Globus pallidus (tissue), 1 donor: ENCODE results near the gene IGF2R.
"Not testable (repeated sequence)": the region's sequence is repeated elsewhere in the genome, so short reads cannot be mapped to it uniquely, and the experiment has no call there.

ENCODE experiments used
- DNase-seq: peaks from one replicate; pipeline ENCODE4 v3.0.0-alpha.2; 2015; ENCODE audit warnings: low spot score

Gene IGF2R

GRCh38 chr6:160077526-160077925, 108.6 kb downstream of the IGF2R start:
- no peak for DNase-seq

DNA sequence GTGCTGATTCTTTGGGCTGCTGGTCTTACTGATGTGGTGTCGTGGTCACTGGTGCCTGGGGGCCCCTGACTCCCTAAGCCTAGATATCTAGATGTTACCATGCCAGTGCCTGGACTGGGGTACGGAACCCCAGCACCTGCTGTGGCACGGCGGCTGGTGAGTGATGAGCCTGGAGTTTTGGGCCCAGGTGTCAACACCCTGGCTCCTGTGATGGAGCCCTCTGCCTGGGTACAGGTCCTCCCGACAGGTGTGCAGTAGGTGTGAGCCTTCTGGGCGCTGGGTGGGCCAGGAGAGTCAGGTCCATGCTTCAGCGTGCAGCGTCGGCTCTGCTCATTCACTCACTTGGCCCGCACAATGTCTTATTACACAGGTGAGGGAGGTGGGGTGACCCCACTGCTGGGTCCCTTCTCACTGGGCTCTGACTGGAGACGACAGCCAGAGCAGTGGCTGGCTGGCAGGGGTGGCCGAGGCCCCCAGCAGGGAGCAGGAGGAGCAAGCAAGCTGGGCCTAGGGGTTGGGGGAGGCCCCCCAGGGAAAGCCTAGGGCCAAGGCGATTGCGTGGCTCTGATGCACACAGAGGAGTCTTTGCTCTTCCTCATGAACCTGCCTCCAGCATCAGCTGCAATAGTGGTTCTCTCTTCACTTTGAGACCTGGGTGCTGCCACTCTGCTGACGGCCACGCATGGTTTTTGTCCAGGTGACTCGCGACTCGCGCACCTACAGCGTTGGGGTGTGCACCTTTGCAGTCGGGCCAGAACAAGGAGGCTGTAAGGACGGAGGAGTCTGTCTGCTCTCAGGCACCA, 110.2 kb downstream of the IGF2R start:
- DNase-seq = no peak

DNA sequence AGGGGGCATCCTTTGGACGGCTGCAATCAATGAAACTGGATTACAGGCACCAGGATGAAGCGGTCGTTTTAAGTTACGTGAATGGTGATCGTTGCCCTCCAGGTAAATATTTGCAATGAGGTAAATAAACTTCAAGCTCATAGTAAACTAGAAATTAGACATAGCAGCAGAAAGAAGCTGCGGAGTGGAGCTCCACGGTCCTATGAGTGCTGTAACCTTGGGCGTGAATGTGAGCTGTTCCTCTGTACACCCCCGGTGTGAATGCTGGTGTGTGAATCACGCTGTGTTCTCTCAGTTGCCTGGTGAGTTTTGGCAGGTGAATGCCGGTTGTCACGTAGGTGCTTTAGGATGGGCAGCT, 110.8 kb downstream of the IGF2R start:
- DNase-seq = no peak

DNA sequence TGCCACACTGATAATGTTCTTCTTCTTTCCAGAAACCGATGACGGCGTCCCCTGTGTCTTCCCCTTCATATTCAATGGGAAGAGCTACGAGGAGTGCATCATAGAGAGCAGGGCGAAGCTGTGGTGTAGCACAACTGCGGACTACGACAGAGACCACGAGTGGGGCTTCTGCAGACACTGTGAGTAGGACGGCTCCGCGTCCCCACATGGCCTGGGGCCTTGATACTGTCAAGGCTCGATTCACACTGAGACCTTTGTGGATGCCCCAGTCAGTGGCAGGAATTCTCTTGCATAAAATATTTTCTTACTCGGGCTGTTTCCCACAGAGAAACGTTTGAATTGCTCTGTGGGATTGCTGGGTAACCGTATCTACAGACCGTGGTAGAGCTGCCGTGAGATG, 111.2 kb downstream of the IGF2R start:
- DNase-seq = no peak

DNA sequence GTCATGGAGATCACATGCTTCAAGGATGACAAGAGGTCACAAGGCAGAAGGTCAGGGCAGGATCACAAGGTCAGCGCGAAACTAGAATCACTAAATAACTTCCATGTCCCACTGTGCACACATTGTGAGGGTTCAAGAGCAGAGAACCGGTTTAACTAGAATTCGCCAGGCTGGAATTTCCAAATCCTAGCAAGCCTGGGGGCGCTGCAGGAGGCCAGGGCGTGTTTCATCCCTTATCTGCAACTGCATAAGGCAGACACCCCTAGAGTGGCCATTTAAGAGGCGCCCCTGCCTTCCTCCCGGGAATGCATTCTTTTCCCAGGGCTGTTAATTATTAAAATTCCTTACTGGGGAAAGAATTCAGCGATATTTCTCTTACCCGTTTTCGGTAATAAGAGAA, 112.5 kb downstream of the IGF2R start:
- no peak for DNase-seq

- DNase-seq = no peak
Observed at GRCh38 chr6:160082627-160083026, 113.7 kb downstream of the IGF2R start.

- DNase-seq = no peak
Observed at GRCh38 chr6:160084198-160084776, 115.4 kb downstream of the IGF2R start.

GRCh38 chr6:160085226-160085625, 116.3 kb downstream of the IGF2R start:
- DNase-seq = no peak

- DNase-seq = no peak
Observed at GRCh38 chr6:160085713-160086505, 117.0 kb downstream of the IGF2R start.

- no peak for DNase-seq
Observed at GRCh38 chr6:160086754-160087153, 117.9 kb downstream of the IGF2R start.

DNA sequence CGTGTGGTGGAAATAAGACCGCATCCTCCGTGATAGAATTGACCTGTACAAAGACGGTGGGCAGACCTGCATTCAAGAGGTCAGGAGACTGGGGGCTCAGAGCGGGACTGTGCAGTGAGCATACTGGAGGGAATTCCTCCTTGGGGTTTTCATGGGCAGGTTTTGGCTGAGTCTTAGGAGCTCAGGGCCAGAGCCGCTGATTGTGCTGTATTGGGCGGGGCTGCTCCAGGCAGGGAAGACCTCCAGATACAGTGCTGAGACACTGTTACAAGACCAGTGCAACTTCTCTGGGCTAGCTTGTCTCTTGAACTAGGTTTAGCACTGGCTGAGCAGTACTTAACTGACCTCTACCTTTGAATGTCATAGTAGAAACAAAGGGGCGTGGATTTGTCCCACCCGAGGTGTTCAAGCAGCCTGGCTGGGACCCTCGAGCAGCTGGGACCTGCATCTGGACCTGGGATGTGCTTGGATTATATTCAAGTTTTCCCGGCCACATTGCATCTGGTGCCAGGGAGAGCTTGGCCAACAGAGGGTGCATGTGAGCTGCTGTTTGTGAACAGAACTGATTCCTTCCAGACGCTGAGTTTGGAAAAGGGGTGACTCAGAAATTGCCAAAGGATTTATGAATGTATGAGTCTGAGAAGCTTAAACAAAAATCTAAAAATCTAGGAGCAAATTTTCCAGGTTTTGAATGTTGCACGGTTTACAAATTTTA, 119.3 kb downstream of the IGF2R start:
- DNase-seq = peak; percentile 38

DNA sequence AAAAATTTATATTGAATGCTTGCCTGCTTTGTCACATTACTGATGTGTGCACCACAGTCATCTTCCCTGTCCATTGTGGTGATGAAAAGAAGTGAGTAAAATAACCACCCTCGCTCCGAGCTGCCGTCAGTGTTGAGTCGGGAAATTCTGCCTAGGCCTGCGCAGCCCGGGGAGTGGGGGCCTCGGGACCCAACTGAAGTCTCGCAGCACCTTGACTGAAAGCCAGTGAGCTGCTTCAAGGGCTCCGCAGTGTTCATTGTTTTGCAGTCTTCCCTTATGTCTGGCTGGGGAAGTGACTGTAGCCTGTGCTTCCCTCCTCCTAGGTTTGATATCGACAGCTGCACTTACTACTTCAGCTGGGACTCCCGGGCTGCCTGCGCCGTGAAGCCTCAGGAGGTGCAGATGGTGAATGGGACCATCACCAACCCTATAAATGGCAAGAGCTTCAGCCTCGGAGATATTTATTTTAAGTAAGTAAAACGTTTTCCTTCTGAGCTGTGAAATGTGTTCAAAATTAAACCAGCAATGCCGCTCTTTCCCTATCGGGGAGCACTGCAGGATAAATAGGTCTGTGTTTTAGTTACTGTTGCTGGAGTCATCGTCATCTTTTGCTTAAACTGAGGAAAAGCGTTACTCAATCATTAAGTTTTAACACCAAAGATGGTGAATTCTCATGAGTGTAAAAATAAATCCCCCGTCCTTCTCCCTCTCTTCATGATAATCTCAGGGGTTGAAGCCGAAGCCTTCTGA, 120.1 kb downstream of the IGF2R start:
- no peak for DNase-seq

GRCh38 chr6:160089534-160089897, 120.6 kb downstream of the IGF2R start:
- DNase-seq = no peak

- not testable (repeated sequence) for DNase-seq
Observed at GRCh38 chr6:160090442-160091239, 121.8 kb downstream of the IGF2R start.

DNA sequence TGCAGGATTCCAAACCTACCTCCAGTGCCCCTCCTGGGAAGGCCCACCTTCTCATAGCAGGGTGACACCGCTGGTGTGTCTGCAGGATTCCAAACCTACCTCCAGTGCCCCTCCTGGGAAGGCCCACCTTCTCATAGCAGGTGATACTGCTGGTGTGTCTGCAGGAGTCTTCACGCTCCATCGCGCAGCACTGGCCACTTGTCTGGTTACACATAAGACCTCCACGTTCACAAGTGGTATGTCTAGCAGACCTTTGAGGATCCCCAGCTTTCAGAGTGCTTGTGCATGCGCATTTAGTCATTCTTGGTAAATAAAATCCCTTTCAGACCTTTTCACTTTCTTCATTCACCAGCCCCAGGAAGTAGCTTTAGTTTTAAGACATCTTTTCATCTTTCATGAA, 123.3 kb downstream of the IGF2R start:
- not testable (repeated sequence) for DNase-seq

DNA sequence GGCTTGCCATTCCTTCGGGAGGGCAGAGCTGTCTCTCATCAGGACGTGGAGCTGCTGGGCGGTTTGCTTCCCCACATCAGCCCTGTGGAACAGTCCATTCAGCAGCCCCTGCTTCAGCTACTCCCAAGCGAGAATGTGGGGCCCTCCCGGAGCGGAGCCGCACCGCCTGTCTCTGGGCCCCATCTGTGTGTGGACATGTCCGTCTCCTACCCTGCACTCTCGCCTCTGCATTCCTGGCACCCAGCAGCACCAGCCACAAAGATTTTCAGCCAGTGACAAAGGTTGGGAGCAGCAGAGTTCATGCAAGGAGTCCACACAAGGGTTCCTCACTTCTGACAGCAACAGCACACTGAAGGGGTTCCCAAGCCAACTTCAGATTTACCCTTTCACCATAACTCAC, 123.7 kb downstream of the IGF2R start:
- no peak for DNase-seq

GRCh38 chr6:160093061-160093460, 124.2 kb downstream of the IGF2R start:
- no peak for DNase-seq

DNA sequence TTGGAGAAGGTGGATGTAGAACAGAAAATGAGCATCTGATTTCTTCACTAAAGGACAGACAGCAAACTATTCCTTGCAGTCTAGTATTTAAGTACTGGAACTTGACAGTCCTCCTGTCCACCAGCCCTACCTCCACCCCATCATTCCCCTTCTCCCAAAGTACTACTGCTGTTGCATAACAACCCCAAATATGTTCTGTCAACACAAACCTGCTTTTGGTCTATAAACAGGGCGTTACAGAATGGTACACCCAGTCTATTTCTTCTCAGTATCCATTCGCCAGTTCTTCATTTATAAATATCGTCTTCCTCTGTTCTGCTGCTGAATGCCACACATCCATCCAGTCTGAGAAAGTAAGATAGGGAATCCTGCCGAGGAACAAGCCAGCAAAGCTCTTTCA, 125.1 kb downstream of the IGF2R start:
- no peak for DNase-seq

GRCh38 chr6:160095146-160095845, 126.4 kb downstream of the IGF2R start:
- no peak for DNase-seq
